ENCODE results near the gene KIF1B.

DNA sequence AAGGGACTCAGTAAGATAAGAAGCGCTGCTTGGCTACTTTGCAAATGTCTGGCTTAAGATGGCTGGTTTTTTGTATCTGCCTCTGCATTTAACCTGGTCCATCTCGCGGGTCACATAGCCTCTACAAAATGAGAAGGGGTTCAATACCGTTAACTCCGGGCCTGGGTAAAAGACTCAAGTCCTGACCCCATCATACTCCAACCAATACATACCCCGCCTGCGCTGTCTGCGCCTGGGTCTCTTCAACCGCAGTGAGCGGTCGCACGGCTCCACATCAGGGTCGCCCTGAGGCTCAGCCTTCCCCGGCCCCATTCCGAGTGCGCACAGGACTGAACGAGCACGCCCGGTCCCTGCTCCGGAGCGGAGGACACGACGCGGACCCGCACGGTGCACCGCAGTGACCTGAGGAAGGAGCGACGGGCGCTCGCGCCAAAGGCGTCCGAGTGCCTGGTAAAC, 187.9 kb downstream of the KIF1B start:
- TF ChIP-seq POLR2A (IDR thresholded peaks at IDR 0.05), result no peak
- TF ChIP-seq, protein P1, sequence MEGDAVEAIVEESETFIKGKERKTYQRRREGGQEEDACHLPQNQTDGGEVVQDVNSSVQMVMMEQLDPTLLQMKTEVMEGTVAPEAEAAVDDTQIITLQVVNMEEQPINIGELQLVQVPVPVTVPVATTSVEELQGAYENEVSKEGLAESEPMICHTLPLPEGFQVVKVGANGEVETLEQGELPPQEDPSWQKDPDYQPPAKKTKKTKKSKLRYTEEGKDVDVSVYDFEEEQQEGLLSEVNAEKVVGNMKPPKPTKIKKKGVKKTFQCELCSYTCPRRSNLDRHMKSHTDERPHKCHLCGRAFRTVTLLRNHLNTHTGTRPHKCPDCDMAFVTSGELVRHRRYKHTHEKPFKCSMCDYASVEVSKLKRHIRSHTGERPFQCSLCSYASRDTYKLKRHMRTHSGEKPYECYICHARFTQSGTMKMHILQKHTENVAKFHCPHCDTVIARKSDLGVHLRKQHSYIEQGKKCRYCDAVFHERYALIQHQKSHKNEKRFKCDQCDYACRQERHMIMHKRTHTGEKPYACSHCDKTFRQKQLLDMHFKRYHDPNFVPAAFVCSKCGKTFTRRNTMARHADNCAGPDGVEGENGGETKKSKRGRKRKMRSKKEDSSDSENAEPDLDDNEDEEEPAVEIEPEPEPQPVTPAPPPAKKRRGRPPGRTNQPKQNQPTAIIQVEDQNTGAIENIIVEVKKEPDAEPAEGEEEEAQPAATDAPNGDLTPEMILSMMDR (IDR thresholded peaks at IDR 0.05), result no peak

All from sigmoid colon (tissue), 3 donors.